ENCODE measurements around the gene TJP3.

GRCh38 chr19:3682741-3683404 is 25.3 kb upstream of the TJP3 start:
- TF ChIP-seq CTCF (IDR thresholded peaks at IDR 0.05), result no peak
- no peak for TF ChIP-seq EP300 (IDR thresholded peaks at IDR 0.05)
- TF ChIP-seq POLR2A (IDR thresholded peaks at IDR 0.05; ENCODE audit: low read depth), result no peak

Measured in esophagus muscularis mucosa (tissue), 4 donors.